Raji (cell line): ENCODE measurements around the gene MYEOV.

Source experiments
- POLR2A ChIP-seq: IDR thresholded peaks from 2 replicates; pipeline ENCODE4 v1.6.1; 2011; ENCODE audit warnings: low read depth, low read length, control low read depth; ENCODE audit not compliant: insufficient read depth

The MYEOV gene

GRCh38 chr11:69312453-69313404 lies 18.8 kb downstream of the MYEOV start:
- TF ChIP-seq POLR2A, result no peak

GRCh38 chr11:69313992-69314391 lies 20.0 kb downstream of the MYEOV start:
- no peak for TF ChIP-seq POLR2A

GRCh38 chr11:69314555-69314954 lies 20.6 kb downstream of the MYEOV start:
- TF ChIP-seq POLR2A, result no peak

GRCh38 chr11:69316956-69317355 lies 23.0 kb downstream of the MYEOV start:
- TF ChIP-seq POLR2A, result no peak

- no peak for TF ChIP-seq POLR2A
Measured at GRCh38 chr11:69317401-69318092, 23.6 kb downstream of the MYEOV start.

- no peak for TF ChIP-seq POLR2A
Measured at GRCh38 chr11:69318093-69318420, 24.1 kb downstream of the MYEOV start.

GRCh38 chr11:69319255-69320106 lies 25.5 kb downstream of the MYEOV start:
- no peak for TF ChIP-seq POLR2A

- no peak for TF ChIP-seq POLR2A
Measured at GRCh38 chr11:69320326-69320725, 26.4 kb downstream of the MYEOV start.

GRCh38 chr11:69320756-69321741 lies 27.1 kb downstream of the MYEOV start:
- no peak for TF ChIP-seq POLR2A

GRCh38 chr11:69321877-69322361 lies 28.0 kb downstream of the MYEOV start:
- TF ChIP-seq POLR2A, result no peak

- TF ChIP-seq POLR2A, result no peak
Measured at GRCh38 chr11:69325446-69325845, 31.5 kb downstream of the MYEOV start.

- no peak for TF ChIP-seq POLR2A
Measured at GRCh38 chr11:69326622-69327219, 32.8 kb downstream of the MYEOV start.

- TF ChIP-seq POLR2A, result no peak
Measured at GRCh38 chr11:69327741-69328191, 33.8 kb downstream of the MYEOV start.

GRCh38 chr11:69328231-69328630 lies 34.3 kb downstream of the MYEOV start:
- TF ChIP-seq POLR2A, result no peak

GRCh38 chr11:69329581-69329980 lies 35.6 kb downstream of the MYEOV start:
- no peak for TF ChIP-seq POLR2A
